ENCODE measurements around the gene ARRDC1.
A peak's percentile ranks its signal among the peaks of the same experiment; 100 is the strongest.
"Not testable (repeated sequence)": the region's sequence is repeated elsewhere in the genome, so short reads cannot be mapped to it uniquely, and the experiment has no call there.

Gene ARRDC1

GRCh38 chr9:137613738-137614523 is 8.4 kb downstream of the ARRDC1 start:
- no peak for DNase-seq

GRCh38 chr9:137614631-137615386 is 9.3 kb downstream of the ARRDC1 start:
- DNase-seq: no peak

- no peak for DNase-seq
Observed at GRCh38 chr9:137615387-137615871, 9.9 kb downstream of the ARRDC1 start.

- peak; percentile 96 for DNase-seq
Observed at GRCh38 chr9:137618105-137619067, 12.9 kb downstream of the ARRDC1 start, which contains the start of gene EHMT1. EHMT1 (plus strand) TSS chr9:137619005; CDS start chr9:137619029, 24 bp downstream.

GRCh38 chr9:137619240-137620047 is 14.0 kb downstream of the ARRDC1 start:
- peak; percentile 77 for DNase-seq

- DNase-seq: no peak
Observed at GRCh38 chr9:137620048-137620405, 14.5 kb downstream of the ARRDC1 start.

- no peak for DNase-seq
Observed at GRCh38 chr9:137620581-137620980, 15.1 kb downstream of the ARRDC1 start.

GRCh38 chr9:137621131-137621757 is 15.8 kb downstream of the ARRDC1 start:
- peak; percentile 23 for DNase-seq

GRCh38 chr9:137622211-137622610 is 16.7 kb downstream of the ARRDC1 start:
- DNase-seq: not testable (repeated sequence)

- DNase-seq: no peak
Observed at GRCh38 chr9:137626464-137626863, 21.0 kb downstream of the ARRDC1 start.

GRCh38 chr9:137627406-137627805 is 21.9 kb downstream of the ARRDC1 start:
- DNase-seq: not testable (repeated sequence)

- no peak for DNase-seq
Observed at GRCh38 chr9:137630126-137630525, 24.6 kb downstream of the ARRDC1 start.

- no peak for DNase-seq
Observed at GRCh38 chr9:137630679-137631078, 25.2 kb downstream of the ARRDC1 start.

- no peak for DNase-seq
Observed at GRCh38 chr9:137631345-137632229, 26.1 kb downstream of the ARRDC1 start.

- no peak for DNase-seq
Observed at GRCh38 chr9:137632230-137633161, 27.0 kb downstream of the ARRDC1 start.

GRCh38 chr9:137634016-137634415 is 28.5 kb downstream of the ARRDC1 start:
- DNase-seq: no peak

GRCh38 chr9:137638680-137639079 is 33.2 kb downstream of the ARRDC1 start:
- DNase-seq: no peak

GRCh38 chr9:137639303-137640051 is 34.0 kb downstream of the ARRDC1 start:
- no peak for DNase-seq

Measured in eye (tissue), 1 donor.